Adipose tissue (tissue), 3 donors: ENCODE data around the gene SCARF1. TPM values are rescaled to one million over a fixed set of nuclear protein-coding genes. Genes with fewer than 3 reads are reported as not detected.
"Not testable (repeated sequence)": the region's sequence is repeated elsewhere in the genome, so short reads cannot be mapped to it uniquely, and the experiment has no call there.

Experiments
- H3K27ac ChIP-seq: one replicate; pipeline ENCODE4 v1.5.1; 2013; ENCODE audit warnings: low read depth, low read length
- WGBS, 3 donors: extraction: QIAGEN DNeasy Blood & Tissue Kit; methylation state at CpG; one replicate each; pipeline ENCODE4 v1.1.7; 2013; 5-methylcytosine and 5-hydroxymethylcytosine counted together
- polyA plus RNA-seq, 3 donors: library from polyadenylated mRNA; stranded (reverse); fragments of 200-250 nt; gene quantifications; one replicate each; pipeline ENCODE4 v1.2.3, GENCODE V29; 2013
- donor health status: healthy with polysubstance abuse.
- donor health status: Bipolar disorder and iron deficiency.
- donor health status: healthy.

The SCARF1 gene
- polyA plus RNA-seq, result 10 to 100 TPM in 2 of 3 donors, 1 to 10 TPM in 1; 3.8 to 22.6 (median 19.8) TPM

- 37 to 73% (median 42%) methylated on average over 25 of the region's 25 CpGs for WGBS, 3 donors
- no peak within 1 kb of the TSS for H3K27ac ChIP-seq
Measured at GRCh38 chr17:1645207-1646171, at the start of gene SCARF1. Gene SCARF1 (minus strand): TSS chr17:1645732. CDS start chr17:1645697, 35 bp downstream.

GRCh38 chr17:1693339-1693738 lies 47.8 kb upstream of the SCARF1 start:
- WGBS, 3 donors, result 90 to 93% (median 91%) methylated on average over 7 of the region's 7 CpGs
- no peak overlapping the region for H3K27ac ChIP-seq

- WGBS, 3 donors, result 83 to 92% (median 90%) methylated on average over 4 to 7 of the region's 8 CpGs
- H3K27ac ChIP-seq, result no peak overlapping the region
Measured at GRCh38 chr17:1690544-1691221, 45.2 kb upstream of the SCARF1 start.

- 71 to 94% (median 85%) methylated on average over 5 to 6 of the region's 6 CpGs for WGBS, 3 donors
Measured at GRCh38 chr17:1688405-1688804, 42.9 kb upstream of the SCARF1 start.

GRCh38 chr17:1686086-1686485 lies 40.6 kb upstream of the SCARF1 start:
- 85 to 92% (median 87%) methylated on average over 7 of the region's 7 CpGs for WGBS, 3 donors
- no peak overlapping the region for H3K27ac ChIP-seq

More at GRCh38 chr17:1688405-1688804, 42.9 kb upstream of the SCARF1 start:
- H3K27ac ChIP-seq, result not testable (repeated sequence)

- WGBS, 3 donors, result 0% methylated on average over 69 to 72 of the region's 72 CpGs
- peak within 1 kb of the TSS; percentile 45 for H3K27ac ChIP-seq
Measured at GRCh38 chr17:1684378-1685189, 39.1 kb upstream of the SCARF1 start, which contains the start of gene PRPF8. Gene PRPF8 (minus strand): TSS chr17:1684867. CDS start chr17:1684571, 296 bp downstream.

- no peak overlapping the region for H3K27ac ChIP-seq
- WGBS, 3 donors, result 56 to 77% (median 60%) methylated on average over 5 of the region's 5 CpGs
Measured at GRCh38 chr17:1683459-1683858, 37.9 kb upstream of the SCARF1 start.

GRCh38 chr17:1676401-1676800 lies 30.9 kb upstream of the SCARF1 start:
- no peak overlapping the region for H3K27ac ChIP-seq
- WGBS, 3 donors, result 91 to 97% (median 94%) methylated on average over 13 of the region's 13 CpGs

- WGBS, 3 donors, result 81 to 92% (median 84%) methylated on average over 26 of the region's 26 CpGs
- H3K27ac ChIP-seq, result no peak overlapping the region
Measured at GRCh38 chr17:1673041-1673785, 27.7 kb upstream of the SCARF1 start.

GRCh38 chr17:1663934-1664333 lies 18.4 kb upstream of the SCARF1 start:
- H3K27ac ChIP-seq, result not testable (repeated sequence)
- 89 to 96% (median 93%) methylated on average over 5 of the region's 5 CpGs for whole genome bisulfite sequencing, 3 donors

GRCh38 chr17:1661045-1661444 lies 15.5 kb upstream of the SCARF1 start:
- WGBS, 3 donors, result 92 to 96% (median 94%) methylated on average over 12 of the region's 12 CpGs
- no peak overlapping the region for H3K27ac ChIP-seq

GRCh38 chr17:1658100-1658499 lies 12.6 kb upstream of the SCARF1 start:
- 95 to 96% (median 96%) methylated on average over 9 of the region's 9 CpGs for WGBS, 3 donors
- no peak overlapping the region for H3K27ac ChIP-seq

GRCh38 chr17:1653735-1654134 lies 8.2 kb upstream of the SCARF1 start:
- 95% methylated on average over 14 of the region's 14 CpGs for WGBS, 3 donors

GRCh38 chr17:1652794-1653193 lies 7.3 kb upstream of the SCARF1 start:
- not testable (repeated sequence) for H3K27ac ChIP-seq
- WGBS, 3 donors, result 88 to 89% (median 89%) methylated on average over 7 of the region's 7 CpGs

More at GRCh38 chr17:1653735-1654134, 8.2 kb upstream of the SCARF1 start:
- H3K27ac ChIP-seq, result no peak overlapping the region

GRCh38 chr17:1651559-1651844 lies 6.0 kb upstream of the SCARF1 start:
- 77 to 96% (median 95%) methylated on average over 4 of the region's 4 CpGs for WGBS, 3 donors
- no peak overlapping the region for H3K27ac ChIP-seq

GRCh38 chr17:1650731-1651558 lies 5.4 kb upstream of the SCARF1 start:
- H3K27ac ChIP-seq, result no peak overlapping the region
- WGBS, 3 donors, result 71 to 78% (median 78%) methylated on average over 22 of the region's 22 CpGs

- 7 to 24% (median 12%) methylated on average over 23 of the region's 23 CpGs for WGBS, 3 donors
- peak within 1 kb of the TSS; percentile 71 for H3K27ac ChIP-seq
Measured at GRCh38 chr17:1649844-1650501, 4.4 kb upstream of the SCARF1 start, which contains the start of gene RILP. Gene RILP (minus strand): TSS chr17:1649866. CDS start chr17:1649804, 62 bp downstream.
